Loucy (cell line): ENCODE measurements around the gene TECPR2.

Experiments used
- EZH2phosphoT487 ChIP-seq: fragments of 200-600 bp; IDR thresholded peaks from 2 replicates; pipeline ENCODE4 v1.6.1; 2018; ENCODE audit warnings: antibody characterized with exemption, mild to moderate bottlenecking, moderate library complexity, borderline replicate concordance
- TF ChIP-seq, protein P1 (sequence below): fragments of 200-600 bp; sonication (generic); conservative IDR thresholded peaks from 2 replicates; pipeline ENCODE4 v1.5.1; 2014; ENCODE audit warnings: mild to moderate bottlenecking, antibody characterized with exemption, low read length

DNA sequence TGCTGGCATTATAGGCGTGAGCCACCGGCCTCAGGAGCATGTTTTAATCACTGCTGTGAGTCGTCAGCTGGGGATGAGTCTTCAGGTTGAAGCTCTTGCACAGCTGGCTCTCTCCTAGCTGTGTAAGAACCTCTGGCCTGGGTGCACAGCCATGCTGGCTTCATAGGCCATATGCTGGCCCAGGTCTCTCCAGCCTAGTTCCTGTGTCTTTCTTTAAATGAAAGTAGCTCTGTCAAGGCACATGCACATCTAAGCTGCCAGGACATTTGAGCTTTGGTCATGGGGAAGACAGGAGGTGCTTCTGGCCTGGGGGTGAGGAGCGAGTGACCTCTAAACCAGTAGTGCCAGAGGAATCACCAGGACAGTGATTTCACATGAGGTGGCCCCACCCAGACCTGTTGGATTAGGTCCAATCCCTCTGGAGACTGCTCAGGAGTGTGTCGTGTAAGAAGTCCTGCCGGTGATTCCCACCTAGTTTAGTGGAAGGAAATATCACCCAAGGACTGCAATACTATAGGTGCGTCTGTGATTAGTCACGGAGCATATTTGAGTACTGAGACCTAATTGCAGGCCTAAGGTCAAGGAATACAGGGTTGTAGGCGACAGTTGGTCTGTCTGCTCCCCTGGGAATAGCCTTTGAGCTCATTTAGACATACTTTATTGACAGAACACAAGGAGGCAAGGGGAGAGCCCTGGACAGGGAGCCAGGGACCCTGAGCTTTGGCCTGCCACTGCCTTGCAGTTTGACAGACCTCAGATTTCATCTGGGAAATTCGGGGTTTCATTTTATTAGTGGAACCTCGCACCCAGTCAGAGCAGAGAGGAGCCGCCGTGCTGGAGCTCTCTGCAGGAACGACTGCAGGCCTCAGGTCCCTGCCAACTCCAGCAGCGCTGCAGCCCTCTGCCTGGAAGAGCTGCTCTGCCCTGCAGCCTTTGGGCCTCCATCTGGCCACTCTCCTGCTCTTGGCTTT lies 79.8 kb downstream of the TECPR2 start:
- TF ChIP-seq, protein P1, sequence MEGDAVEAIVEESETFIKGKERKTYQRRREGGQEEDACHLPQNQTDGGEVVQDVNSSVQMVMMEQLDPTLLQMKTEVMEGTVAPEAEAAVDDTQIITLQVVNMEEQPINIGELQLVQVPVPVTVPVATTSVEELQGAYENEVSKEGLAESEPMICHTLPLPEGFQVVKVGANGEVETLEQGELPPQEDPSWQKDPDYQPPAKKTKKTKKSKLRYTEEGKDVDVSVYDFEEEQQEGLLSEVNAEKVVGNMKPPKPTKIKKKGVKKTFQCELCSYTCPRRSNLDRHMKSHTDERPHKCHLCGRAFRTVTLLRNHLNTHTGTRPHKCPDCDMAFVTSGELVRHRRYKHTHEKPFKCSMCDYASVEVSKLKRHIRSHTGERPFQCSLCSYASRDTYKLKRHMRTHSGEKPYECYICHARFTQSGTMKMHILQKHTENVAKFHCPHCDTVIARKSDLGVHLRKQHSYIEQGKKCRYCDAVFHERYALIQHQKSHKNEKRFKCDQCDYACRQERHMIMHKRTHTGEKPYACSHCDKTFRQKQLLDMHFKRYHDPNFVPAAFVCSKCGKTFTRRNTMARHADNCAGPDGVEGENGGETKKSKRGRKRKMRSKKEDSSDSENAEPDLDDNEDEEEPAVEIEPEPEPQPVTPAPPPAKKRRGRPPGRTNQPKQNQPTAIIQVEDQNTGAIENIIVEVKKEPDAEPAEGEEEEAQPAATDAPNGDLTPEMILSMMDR = no peak
- no peak for TF ChIP-seq EZH2phosphoT487
